ENCODE data around the gene RHOT2. TPM values are rescaled to one million over a fixed set of nuclear protein-coding genes. Genes with fewer than 3 reads are reported as not detected.

Gene RHOT2
- total RNA-seq (100 to 1,000 TPM; 145 to 232 (median 186) TPM), polyA plus RNA-seq (10 to 100 TPM; 32.7 to 56.7 TPM), total RNA-seq (121 reads per million, percentile 87 among the genes with 10 or more reads in this experiment)

DNA sequence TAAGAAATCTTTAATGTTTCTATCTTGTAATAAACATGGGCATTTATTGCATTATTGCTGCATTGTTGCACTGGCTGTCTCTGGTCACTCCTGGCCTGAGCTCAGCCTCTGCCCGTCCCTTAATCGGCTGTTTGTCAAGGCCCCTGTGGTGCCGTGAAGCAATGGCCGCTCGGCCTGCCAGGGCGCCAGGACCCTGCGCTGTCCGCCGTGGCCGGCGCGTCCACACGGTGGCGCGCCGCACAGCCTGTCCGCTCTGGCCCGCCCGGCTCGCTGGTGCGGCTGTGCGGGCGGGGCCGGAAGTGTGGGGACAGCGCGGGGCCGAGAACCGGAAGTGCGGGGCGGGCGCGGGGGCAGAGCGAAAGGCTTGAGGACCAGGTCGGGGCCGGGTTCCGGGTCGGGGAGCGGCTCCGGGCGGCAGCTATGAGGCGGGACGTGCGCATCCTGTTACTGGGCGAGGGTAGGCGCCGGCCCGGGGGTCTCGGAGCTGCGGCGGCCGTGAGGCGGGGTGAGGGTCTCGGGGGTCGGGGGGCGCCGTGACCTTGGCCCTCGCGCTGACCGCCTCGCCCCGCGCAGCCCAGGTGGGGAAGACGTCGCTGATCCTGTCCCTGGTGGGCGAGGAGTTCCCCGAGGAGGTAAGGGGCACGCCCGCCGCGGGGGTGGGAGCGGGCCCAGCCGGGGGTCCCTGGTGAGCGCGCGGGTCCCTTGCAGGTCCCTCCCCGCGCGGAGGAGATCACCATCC is at the start of gene RHOT2:
RHOT2 (plus strand) TSS at position 353 of the 739 bp plus-strand sequence; CDS start at position 421, 68 bp downstream.
- Histone ChIP-seq H3K36me3 (ENCODE audit: control insufficient read depth in 2 of 3, insufficient read depth in 3 of 3, low read length in 3 of 3) (peaks cover 0 to 40% (median 3%) of the 10 kb centered on the region in 3 experiments), H3K27me3 (ENCODE audit: control insufficient read depth in 2 of 2, insufficient read depth in 2 of 2, low read length in 2 of 2) (no peaks in the 10 kb centered on the region), H3K4me3 (ENCODE audit: low read length) (peak within 1 kb of the TSS; percentile 42), H3K9me3 (ENCODE audit: control insufficient read depth in 2 of 3, low read length in 3 of 3) (no peaks in the 10 kb centered on the region), H3K27ac (ENCODE audit: low read depth, low read length) (peak within 1 kb of the TSS; percentile 75), H3K4me1 (ENCODE audit: control insufficient read depth in 2 of 2, insufficient read depth in 2 of 2, low read length in 2 of 2) (peaks cover 9 to 12% of the 10 kb centered on the region in 2 donors)
- Mint-ChIP-seq H3K4me1 (peaks cover 0 to 10% (median 6%) of the 10 kb centered on the region in 7 donors), H3K27ac (peak within 1 kb of the TSS in 8 of 9 donors; percentile 61 to 93 (median 86)), H3K9me3 (no peaks in the 10 kb centered on the region), H3K36me3 (peaks cover 0 to 7% (median 3%) of the 10 kb centered on the region in 5 donors), H3K4me3 (peak within 1 kb of the TSS; percentile 71 to 84 (median 80)), H3K27me3 (no peaks in the 10 kb centered on the region)
- DNase-seq (peak; percentile 73 to 99 (median 87)), ATAC-seq (peak; percentile 99)
- ChIA-PET POLR2A (interaction anchor here (0.6 to 5.3 kb wide), 12 partner anchors 9 to 144 kb away, joined by 3 to 33 read pairs (median 6); partner anchors contain the start of genes JMJD8, METTL26, STUB1 and WDR24), CTCF (interaction anchor here (0.6 to 1.3 kb wide), 4 partner anchors 11 to 30 kb away, joined by 3 to 4 read pairs (median 4); partner anchors contain the start of gene JMJD8)
- intact Hi-C loops (cut with micrococcal nuclease), result loop anchor here (1.0 to 2.0 kb wide), 7 partner anchors 11 to 32 kb away; partner anchors contain the start of genes JMJD8 (in 2 of the 2), METTL26 (in 2 of the 2), WDR24 (in 1 of the 2) and WDR90 (in 1 of the 2)

DNA sequence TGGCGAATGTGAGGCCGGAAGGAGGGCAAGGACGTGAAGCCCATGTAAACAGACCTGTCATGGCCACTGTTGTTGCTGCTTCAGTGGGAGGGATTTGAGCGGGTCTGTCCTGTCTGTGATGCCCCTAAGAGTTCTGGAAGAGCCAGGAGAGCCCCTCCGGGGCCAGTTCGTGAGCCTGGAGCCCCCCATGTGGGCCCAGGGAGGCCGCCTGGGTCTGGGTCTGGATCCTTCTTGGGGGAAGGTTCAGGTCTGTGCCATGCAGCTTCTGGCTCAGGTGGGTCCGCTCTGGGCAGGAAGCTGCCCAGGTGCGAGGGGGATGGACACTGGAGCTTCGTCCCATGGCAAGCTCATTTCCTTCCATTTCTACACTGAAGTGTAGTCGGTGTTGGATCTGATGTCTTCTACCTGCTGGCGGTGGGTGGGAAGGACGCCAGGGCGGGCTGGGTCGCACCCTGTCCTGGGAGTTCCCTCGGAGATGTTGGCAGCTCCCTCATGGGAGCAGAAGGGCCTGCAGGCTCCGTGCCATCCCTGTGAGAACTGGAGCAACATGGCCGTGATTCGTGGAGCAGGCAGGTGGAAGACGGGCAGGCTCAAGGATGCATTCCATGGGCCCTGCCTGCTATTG is 48.3 kb upstream of the RHOT2 start:
- intact Hi-C loops (cut with micrococcal nuclease), result no loop called here
- POLR2A ChIA-PET, result no interaction called here
- no peaks in the 10 kb centered on the region for H3K27me3 ChIP-seq (ENCODE audit: control insufficient read depth in 2 of 2, insufficient read depth in 2 of 2, low read length in 2 of 2)
- DNase-seq (no peak), ATAC-seq (no peak)
- no peak overlapping the region for H3K4me3 Mint-ChIP-seq
- H3K27me3 Mint-ChIP-seq, result no peaks in the 10 kb centered on the region
- CTCF ChIA-PET, result no interaction called here
- peaks cover 0 to 4% (median 3%) of the 10 kb centered on the region in 5 donors for H3K36me3 Mint-ChIP-seq
- H3K9me3 ChIP-seq (ENCODE audit: control insufficient read depth in 2 of 3, low read length in 3 of 3), result no peaks in the 10 kb centered on the region
- peaks cover 0 to 8% (median 0%) of the 10 kb centered on the region in 7 donors for H3K4me1 Mint-ChIP-seq
- H3K4me1 ChIP-seq (ENCODE audit: control insufficient read depth in 2 of 2, insufficient read depth in 2 of 2, low read length in 2 of 2), result no peaks in the 10 kb centered on the region
- no peak overlapping the region for H3K27ac ChIP-seq (ENCODE audit: low read depth, low read length)
- H3K9me3 Mint-ChIP-seq, result peaks cover 0 to 1% (median 0%) of the 10 kb centered on the region in 11 donors
- H3K4me3 ChIP-seq (ENCODE audit: low read length), result no peak overlapping the region
- no peak overlapping the region for H3K27ac Mint-ChIP-seq
- peaks cover 0 to 17% (median 0%) of the 10 kb centered on the region in 3 experiments for H3K36me3 ChIP-seq (ENCODE audit: control insufficient read depth in 2 of 3, insufficient read depth in 3 of 3, low read length in 3 of 3)

DNA sequence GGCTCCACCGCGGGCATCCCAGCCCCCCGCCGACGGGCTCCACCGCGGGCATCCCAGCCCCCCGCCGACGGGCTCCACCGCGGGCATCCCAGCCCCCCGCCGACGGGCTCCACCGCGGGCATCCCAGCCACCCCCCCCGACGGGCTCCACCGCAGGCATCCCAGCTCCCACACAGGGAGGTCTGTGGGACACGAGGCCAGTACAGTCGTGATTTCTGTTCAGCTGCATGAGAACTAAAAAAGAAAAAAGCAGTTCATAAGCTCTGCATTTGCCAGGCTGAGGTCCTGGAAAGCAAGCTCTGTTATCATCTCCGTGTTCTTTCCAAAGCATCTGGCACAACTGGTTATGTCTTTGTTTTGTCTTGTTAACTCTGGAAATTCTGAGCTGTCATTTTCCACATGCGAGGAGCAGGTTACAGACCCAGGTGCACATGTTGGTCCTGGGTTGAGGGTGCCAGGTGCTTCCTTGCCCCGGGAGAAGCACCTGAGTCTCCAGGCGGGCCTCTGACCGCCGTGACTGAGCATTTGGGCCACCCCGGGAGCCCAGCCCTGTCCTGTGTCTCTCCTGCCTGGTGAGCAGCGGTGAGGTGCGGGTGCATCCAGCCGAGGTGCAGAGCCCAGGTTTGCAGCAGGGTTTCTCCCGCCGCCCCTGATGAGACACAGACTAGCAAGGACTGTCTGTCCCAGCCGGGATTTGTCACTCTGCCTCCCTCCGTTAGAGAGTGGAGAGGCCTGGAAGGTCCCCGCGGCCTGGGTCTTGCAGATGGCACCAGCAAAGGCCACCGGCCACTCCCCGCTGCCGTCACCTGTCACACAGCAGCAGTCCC is 47.0 kb upstream of the RHOT2 start:
- CTCF ChIA-PET, result no interaction called here

DNA sequence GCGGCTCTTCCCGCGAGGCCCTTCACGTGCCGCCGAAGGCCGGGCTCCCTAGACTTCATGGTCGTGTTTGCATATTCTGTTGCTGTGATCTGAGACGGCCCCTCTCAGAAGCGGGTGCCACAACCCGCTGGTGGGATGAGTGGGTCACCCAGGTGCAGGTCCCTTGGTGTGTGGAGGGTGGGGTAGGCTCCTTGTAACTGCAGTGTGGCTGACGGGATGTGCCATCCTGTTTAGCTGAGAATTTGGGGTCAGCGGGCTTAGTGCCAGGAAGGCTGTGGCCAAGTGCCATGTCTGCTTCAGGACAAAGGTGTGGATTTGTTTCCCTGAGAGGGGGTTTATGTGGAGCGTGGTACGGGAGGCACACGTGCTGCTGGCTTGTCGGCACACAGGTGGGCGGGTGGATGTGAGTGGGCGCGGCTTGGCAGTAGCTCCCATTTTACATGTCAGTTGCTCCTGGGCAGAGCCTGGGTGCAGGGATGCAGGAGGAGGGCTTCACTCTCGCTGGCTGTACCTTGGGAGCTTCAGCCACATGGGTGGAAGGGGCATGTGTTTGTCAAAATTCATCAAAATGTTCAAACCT is 46.3 kb upstream of the RHOT2 start:
- DNase-seq (no peak), ATAC-seq (no peak)
- Mint-ChIP-seq H3K36me3 (peaks cover 0 to 3% (median 0%) of the 10 kb centered on the region in 5 donors), H3K27me3 (no peaks in the 10 kb centered on the region), H3K4me3 (no peak overlapping the region), H3K4me1 (peaks cover 0 to 8% (median 0%) of the 10 kb centered on the region in 7 donors), H3K27ac (no peak overlapping the region), H3K9me3 (no peaks in the 10 kb centered on the region)
- no peak overlapping the region for H3K27ac ChIP-seq (ENCODE audit: low read depth, low read length)
- no peaks in the 10 kb centered on the region for H3K4me1 ChIP-seq (ENCODE audit: control insufficient read depth in 2 of 2, insufficient read depth in 2 of 2, low read length in 2 of 2)
- ChIA-PET POLR2A (no interaction called here), CTCF (no interaction called here)
- H3K27me3 ChIP-seq (ENCODE audit: control insufficient read depth in 2 of 2, insufficient read depth in 2 of 2, low read length in 2 of 2), result no peaks in the 10 kb centered on the region
- intact Hi-C loops (cut with micrococcal nuclease), result no loop called here
- H3K36me3 ChIP-seq (ENCODE audit: control insufficient read depth in 2 of 3, insufficient read depth in 3 of 3, low read length in 3 of 3), result peaks cover 0 to 25% (median 0%) of the 10 kb centered on the region in 3 experiments
- no peak overlapping the region for H3K4me3 ChIP-seq (ENCODE audit: low read length)
- no peaks in the 10 kb centered on the region for H3K9me3 ChIP-seq (ENCODE audit: control insufficient read depth in 2 of 3, low read length in 3 of 3)

More for the DNA sequence above, 47.0 kb upstream of the RHOT2 start:
- peaks cover 0 to 8% (median 0%) of the 10 kb centered on the region in 7 donors for H3K4me1 Mint-ChIP-seq
- H3K9me3 ChIP-seq (ENCODE audit: control insufficient read depth in 2 of 3, low read length in 3 of 3), result no peaks in the 10 kb centered on the region
- H3K27me3 Mint-ChIP-seq, result no peaks in the 10 kb centered on the region
- H3K4me1 ChIP-seq (ENCODE audit: control insufficient read depth in 2 of 2, insufficient read depth in 2 of 2, low read length in 2 of 2), result no peaks in the 10 kb centered on the region
- no peak overlapping the region for H3K27ac ChIP-seq (ENCODE audit: low read depth, low read length)
- DNase-seq (no peak), ATAC-seq (no peak)
- H3K4me3 ChIP-seq (ENCODE audit: low read length), result no peak overlapping the region
- POLR2A ChIA-PET, result no interaction called here
- H3K27me3 ChIP-seq (ENCODE audit: control insufficient read depth in 2 of 2, insufficient read depth in 2 of 2, low read length in 2 of 2), result no peaks in the 10 kb centered on the region
- intact Hi-C loops (cut with micrococcal nuclease), result no loop called here
- no peak overlapping the region for H3K4me3 Mint-ChIP-seq
- no peaks in the 10 kb centered on the region for H3K9me3 Mint-ChIP-seq
- H3K36me3 Mint-ChIP-seq, result no peaks in the 10 kb centered on the region
- H3K27ac Mint-ChIP-seq, result no peak overlapping the region
- peaks cover 0 to 19% (median 0%) of the 10 kb centered on the region in 3 experiments for H3K36me3 ChIP-seq (ENCODE audit: control insufficient read depth in 2 of 3, insufficient read depth in 3 of 3, low read length in 3 of 3)

DNA sequence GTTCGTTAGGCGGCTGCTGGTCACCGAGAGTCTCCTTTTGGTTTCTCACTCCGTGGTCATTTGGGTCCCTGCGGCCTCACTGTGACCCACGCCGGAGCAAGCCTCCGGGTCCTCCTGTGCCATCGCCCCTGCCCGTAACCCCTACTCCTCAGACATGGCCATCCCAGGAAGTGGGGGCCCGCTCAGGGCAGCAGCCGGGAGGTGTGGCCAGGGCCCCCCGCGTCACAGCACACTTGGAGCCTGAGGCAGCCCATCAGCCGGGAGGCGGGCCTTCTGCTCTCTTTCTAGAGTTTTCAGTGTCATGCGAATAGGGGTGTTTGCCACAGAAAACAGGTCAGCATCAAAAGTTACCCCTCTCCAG is 45.0 kb upstream of the RHOT2 start:
- ATAC-seq, result no peak
- CTCF ChIA-PET, result no interaction called here

More for the DNA sequence above, 45.0 kb upstream of the RHOT2 start:
- Mint-ChIP-seq H3K27me3 (no peaks in the 10 kb centered on the region), H3K4me3 (no peak overlapping the region), H3K27ac (no peak overlapping the region), H3K4me1 (peaks cover 0 to 8% (median 0%) of the 10 kb centered on the region in 7 donors), H3K9me3 (no peaks in the 10 kb centered on the region), H3K36me3 (peaks cover 0 to 3% (median 0%) of the 10 kb centered on the region in 5 donors)
- DNase-seq, result no peak
- POLR2A ChIA-PET, result no interaction called here
- H3K9me3 ChIP-seq (ENCODE audit: control insufficient read depth in 2 of 3, low read length in 3 of 3), result no peaks in the 10 kb centered on the region
- no peak overlapping the region for H3K27ac ChIP-seq (ENCODE audit: low read depth, low read length)
- H3K4me3 ChIP-seq (ENCODE audit: low read length), result no peak overlapping the region
- no peaks in the 10 kb centered on the region for H3K27me3 ChIP-seq (ENCODE audit: control insufficient read depth in 2 of 2, insufficient read depth in 2 of 2, low read length in 2 of 2)
- H3K4me1 ChIP-seq (ENCODE audit: control insufficient read depth in 2 of 2, insufficient read depth in 2 of 2, low read length in 2 of 2), result no peaks in the 10 kb centered on the region
- peaks cover 0 to 24% (median 0%) of the 10 kb centered on the region in 3 experiments for H3K36me3 ChIP-seq (ENCODE audit: control insufficient read depth in 2 of 3, insufficient read depth in 3 of 3, low read length in 3 of 3)
- intact Hi-C loops (cut with micrococcal nuclease), result no loop called here

All from naive thymus-derived CD4-positive, alpha-beta T cell (primary cell).